HepG2 (cell line): ENCODE measurements around the gene TAF8. TPM values are rescaled to one million over a fixed set of nuclear protein-coding genes. Genes with fewer than 3 reads are reported as not detected.

ENCODE experiments used
- ATAC-seq: fragments of 200-7000 bp; cut with Tn5 transposase; 3 replicates; pipeline ENCODE4 v1.9.1; 2020; ENCODE audit warnings: mild to moderate bottlenecking, moderate library complexity
- BruUV-seq: library from RNA; stranded (reverse); fragments of 400-500 nt; replicated peaks from 2 replicates; lab custom pipeline; 2021; lab: Mats Ljungman, UMichigan
- CTCF ChIA-PET: fragments of 300-600 bp; formaldehyde crosslinking; extraction: SDS; loops from one replicate; lab custom pipeline; 2021; ENCODE audit warnings: low total read pairs, inconsistent platforms, low intra/inter-chr PET ratio; lab: Yijun Ruan, JAX
- POLR2A ChIA-PET: fragments of 350-600 bp; sonication (Branson Sonifier 250); formaldehyde crosslinking; loops from one replicate; lab custom pipeline; 2020; ENCODE audit warnings: antibody characterized with exemption, inconsistent platforms; lab: Yijun Ruan, JAX
- DNase-seq: peaks from one replicate; pipeline ENCODE4 v3.0.0-alpha.2; 2015; ENCODE audit warnings: low spot score
- FAIRE-seq: peaks from 3 replicates; lab custom pipeline; 2011; peaks lifted over from hg19 to GRCh38; lab: Jason Lieb, UNC
- H2AFZ ChIP-seq: one replicate; pipeline ENCODE4 v1.6.1; 2011; ENCODE audit warnings: low read length, inconsistent platforms
- H3K27ac ChIP-seq: fragments of 300-600 bp; 3 replicates; pipeline ENCODE4 v1.8.0; 2011; ENCODE audit warnings: mixed run types, mild to moderate bottlenecking, mixed read lengths, low read length, inconsistent platforms; ENCODE audit not compliant: insufficient read depth; ENCODE audit errors: extremely low read length
- H3K27me3 ChIP-seq, 2 experiments: fragments of 200-600 bp in 1 of 2; 2 replicates in 1 of 2; 3 replicates in 1 of 2; pipeline versions ENCODE4 v1.6.0 to v1.8.0; 2011; ENCODE audit warnings: low read length in 2 of 2, mild to moderate bottlenecking in 2 of 2, moderate library complexity in 2 of 2, inconsistent platforms in 1 of 2; ENCODE audit not compliant: insufficient read depth in 2 of 2, control insufficient read depth in 1 of 2
- H3K36me3 ChIP-seq, 2 experiments: fragments of 200-600 bp in 1 of 2; replicated peaks in 1 of 2; 2 replicates in 1 of 2; 3 replicates in 1 of 2; pipeline versions ENCODE4 v1.5.1 to v1.8.0; 2011; ENCODE audit warnings: low read length in 2 of 2, inconsistent platforms in 1 of 2; ENCODE audit not compliant: insufficient read depth in 2 of 2, control insufficient read depth in 1 of 2
- H3K4me1 ChIP-seq: 2 replicates; pipeline ENCODE4 v1.5.1; 2012; ENCODE audit warnings: low read length, inconsistent platforms; ENCODE audit not compliant: insufficient read depth
- H3K4me2 ChIP-seq: 2 replicates; pipeline ENCODE4 v1.6.0; 2011; ENCODE audit warnings: low read depth, low read length, inconsistent platforms
- H3K4me3 ChIP-seq, 3 experiments: fragments of 200-600 bp in 1 of 3; sonication (generic), shearing (Covaris generic) in 1 of 3; replicated peaks in 1 of 3; 2 replicates each; pipeline ENCODE4 v1.5.1; 2011 to 2016; ENCODE audit warnings: low read length in 3 of 3, inconsistent platforms in 2 of 3, low read depth in 2 of 3, mild to moderate bottlenecking in 2 of 3, control low read depth in 1 of 3, mixed read lengths in 1 of 3; ENCODE audit not compliant: insufficient read depth in 1 of 3
- H3K79me2 ChIP-seq: one replicate; pipeline ENCODE4 v1.6.1; 2011; ENCODE audit warnings: low read length, inconsistent platforms; ENCODE audit not compliant: insufficient read depth
- H3K9ac ChIP-seq: 2 replicates; pipeline ENCODE4 v1.6.0; 2011; ENCODE audit warnings: mild to moderate bottlenecking, low read depth, low read length, inconsistent platforms; ENCODE audit not compliant: insufficient read depth
- H3K9me3 ChIP-seq: 2 replicates; pipeline ENCODE4 v1.5.1; 2012; ENCODE audit warnings: mild to moderate bottlenecking, low read length
- H4K20me1 ChIP-seq: 2 replicates; pipeline ENCODE4 v1.6.0; 2011; ENCODE audit warnings: inconsistent platforms, mild to moderate bottlenecking, low read length, moderate library complexity; ENCODE audit not compliant: insufficient read depth
- GABPB1 ChIP-seq: IDR thresholded peaks from 2 replicates; pipeline ENCODE4 v1.6.1; 2016; ENCODE audit warnings: mild to moderate bottlenecking, missing genetic modification reagents, moderate library complexity, missing compliant biosample characterization
- KLF12 ChIP-seq: sonication (generic); formaldehyde crosslinking; IDR thresholded peaks from 2 replicates; pipeline ENCODE4 v1.4.0; 2020; ENCODE audit warnings: missing genetic modification reagents, borderline replicate concordance
- PAF1 ChIP-seq: IDR thresholded peaks from 2 replicates; pipeline ENCODE4 v1.6.1; 2016; ENCODE audit warnings: missing genetic modification reagents, missing compliant biosample characterization
- SALL2 ChIP-seq: sonication (generic); formaldehyde crosslinking; IDR thresholded peaks from 2 replicates; pipeline ENCODE4 v1.8.1; 2023; ENCODE audit warnings: mild to moderate bottlenecking, missing genetic modification reagents, inconsistent platforms
- TAF15 ChIP-seq: fragments of 200-400 bp; formaldehyde crosslinking; IDR thresholded peaks from one replicate; pipeline ENCODE4 v1.6.1; 2018; ENCODE audit warnings: mild to moderate bottlenecking, low read depth, low read length; ENCODE audit not compliant: poor library complexity, severe bottlenecking
- YEATS2 ChIP-seq: sonication (generic); formaldehyde crosslinking; IDR thresholded peaks from 2 replicates; pipeline ENCODE4 v1.4.0; 2020; ENCODE audit warnings: missing genetic modification reagents, borderline replicate concordance
- ZFP90 ChIP-seq: sonication (generic); formaldehyde crosslinking; IDR thresholded peaks from 2 replicates; pipeline ENCODE4 v1.8.0; 2022; ENCODE audit warnings: missing genetic modification reagents, mild to moderate bottlenecking, inconsistent platforms, borderline replicate concordance
- ZNF180 ChIP-seq: sonication (generic); formaldehyde crosslinking; IDR thresholded peaks from 2 replicates; pipeline ENCODE4 v1.4.0; 2020; ENCODE audit warnings: low read depth, missing genetic modification reagents, borderline replicate concordance
- ZNF451 ChIP-seq: sonication (generic); formaldehyde crosslinking; IDR thresholded peaks from 2 replicates; pipeline ENCODE4 v1.5.0; 2020; ENCODE audit warnings: mild to moderate bottlenecking, missing genetic modification reagents
- WGBS: methylation state at CpG from one replicate; pipeline ENCODE4 v1.1.6; 2017; ENCODE audit warnings: low lambda C conversion rate; 5-methylcytosine and 5-hydroxymethylcytosine counted together
- in situ Hi-C: cut with HindIII; loops from 2 replicates; pipeline ENCODE4 v1.10.0; 2017; ENCODE audit warnings: low pct_unique_long_range_greater_than_20kb; ENCODE audit not compliant: extremely low pct_ligation_motif_present
- intact Hi-C: fragments of 100-400 bp; cut with micrococcal nuclease; formaldehyde crosslinking; loops from one replicate; pipeline ENCODE4 v1.10.0; 2022; ENCODE audit not compliant: unreplicated experiment
- polyA plus RNA-seq, 8 experiments: library from polyadenylated mRNA; depleted of rRNA in 3 of 8; stranded (reverse) in 7 of 8; unstranded in 1 of 8; fragments of >200 nt; fragmentation: Illumina TruSeq in 4 of 8; extraction: Trizol in 4 of 8; gene quantifications; 2 replicates each; pipeline versions ENCODE4 v1.2.1 to v1.2.3, GENCODE V29; 2011 to 2016; ENCODE audit warnings: low read depth in 4 of 8, missing spikeins in 1 of 8, mixed read lengths in 1 of 8; ENCODE audit not compliant: insufficient read depth in 1 of 8
- total RNA-seq, 5 experiments: library from RNA; depleted of rRNA; stranded (reverse); fragments of >200 nt; fragmentation: Illumina TruSeq; extraction: Trizol; gene quantifications; 2 replicates each; pipeline ENCODE4 v1.2.3, GENCODE V29; 2016; ENCODE audit warnings: low read depth in 1 of 5
- TF ChIP-seq, protein P1 (sequence below): IDR thresholded peaks from 2 replicates; pipeline ENCODE4 v1.6.1; 2016; ENCODE audit warnings: low read depth
- TF ChIP-seq, protein P2 (sequence below): IDR thresholded peaks from 2 replicates; pipeline ENCODE4 v1.6.1; 2016; ENCODE audit warnings: control low read depth
- TF ChIP-seq, protein P3 (sequence below): sonication (generic); formaldehyde crosslinking; conservative IDR thresholded peaks from 2 replicates; pipeline ENCODE4 v1.5.0; 2020; ENCODE audit warnings: missing genetic modification reagents
- TF ChIP-seq, protein P4 (sequence below): sonication (generic); formaldehyde crosslinking; IDR thresholded peaks from 2 replicates; pipeline ENCODE4 v1.8.0; 2022; ENCODE audit warnings: mild to moderate bottlenecking, missing genetic modification reagents
- TF ChIP-seq, protein P5 (sequence below): sonication (generic); formaldehyde crosslinking; IDR thresholded peaks from 2 replicates; pipeline ENCODE4 v1.9.0; 2022; ENCODE audit warnings: low read depth, missing genetic modification reagents

TAF8 gene
- total and polyA plus RNA-seq, 2 of the 13 experiments (the other 11 are each of a cell fraction or from before 2014, with no cell fraction given) = 25.2 to 25.8 TPM

DNA sequence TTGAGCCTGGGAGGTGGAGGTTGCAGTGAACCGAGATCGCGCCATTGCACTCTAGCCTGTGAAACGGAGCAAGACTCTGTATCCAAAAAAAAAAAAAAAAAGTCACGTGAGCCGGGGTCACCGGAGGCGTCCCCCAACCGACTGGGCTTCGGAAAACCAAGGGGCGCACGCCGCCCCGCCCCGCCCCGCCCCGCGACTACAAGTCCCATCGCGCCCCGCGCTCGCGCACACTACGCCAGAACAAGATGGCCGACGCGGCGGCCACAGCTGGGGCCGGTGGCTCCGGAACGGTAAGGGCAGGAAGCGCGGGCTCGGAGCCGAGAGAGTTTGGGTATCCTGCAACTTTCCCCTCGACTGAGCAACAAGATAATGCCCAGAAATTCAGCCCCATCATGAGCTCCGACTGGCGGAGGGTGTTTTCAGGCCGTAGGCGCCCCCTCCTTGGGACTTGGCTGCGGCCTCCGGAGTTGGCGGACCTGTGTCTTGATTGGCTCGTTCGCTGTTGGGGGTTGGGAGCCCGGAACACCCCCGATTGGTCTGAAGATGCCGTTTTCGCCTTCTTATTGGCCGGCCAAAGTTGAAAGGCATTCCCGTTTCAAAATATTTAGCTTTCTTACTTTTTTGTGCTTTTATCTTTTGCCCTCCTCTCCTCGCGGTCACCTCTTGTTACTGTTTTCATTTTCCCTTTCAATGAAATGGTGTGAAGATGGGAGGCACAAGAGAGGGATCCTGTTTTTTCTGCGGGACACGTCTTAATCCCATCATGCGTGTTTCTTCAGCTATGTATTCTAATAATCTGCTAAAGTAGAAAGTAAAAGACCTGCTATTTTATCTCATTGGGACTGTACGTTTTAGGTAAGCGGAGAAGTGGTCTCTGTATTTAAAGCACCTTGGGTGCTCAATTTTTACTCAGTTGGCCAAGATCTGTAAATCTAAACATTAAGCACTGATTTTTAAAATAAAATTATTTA lies at the start of gene TAF8 (continued):
- TF ChIP-seq, protein P1, sequence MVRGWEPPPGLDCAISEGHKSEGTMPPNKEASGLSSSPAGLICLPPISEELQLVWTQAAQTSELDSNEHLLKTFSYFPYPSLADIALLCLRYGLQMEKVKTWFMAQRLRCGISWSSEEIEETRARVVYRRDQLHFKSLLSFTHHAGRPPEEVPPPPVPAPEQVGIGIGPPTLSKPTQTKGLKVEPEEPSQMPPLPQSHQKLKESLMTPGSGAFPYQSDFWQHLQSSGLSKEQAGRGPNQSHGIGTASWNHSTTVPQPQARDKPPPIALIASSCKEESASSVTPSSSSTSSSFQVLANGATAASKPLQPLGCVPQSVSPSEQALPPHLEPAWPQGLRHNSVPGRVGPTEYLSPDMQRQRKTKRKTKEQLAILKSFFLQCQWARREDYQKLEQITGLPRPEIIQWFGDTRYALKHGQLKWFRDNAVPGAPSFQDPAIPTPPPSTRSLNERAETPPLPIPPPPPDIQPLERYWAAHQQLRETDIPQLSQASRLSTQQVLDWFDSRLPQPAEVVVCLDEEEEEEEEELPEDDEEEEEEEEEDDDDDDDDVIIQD = no peak
- TF ChIP-seq PAF1 (CRISPR knock-in tag) (no peak), ZNF451 (CRISPR knock-in tag) (peak; percentile 81; the same call in 1 of the 2 replicates)
- TF ChIP-seq, protein P2, sequence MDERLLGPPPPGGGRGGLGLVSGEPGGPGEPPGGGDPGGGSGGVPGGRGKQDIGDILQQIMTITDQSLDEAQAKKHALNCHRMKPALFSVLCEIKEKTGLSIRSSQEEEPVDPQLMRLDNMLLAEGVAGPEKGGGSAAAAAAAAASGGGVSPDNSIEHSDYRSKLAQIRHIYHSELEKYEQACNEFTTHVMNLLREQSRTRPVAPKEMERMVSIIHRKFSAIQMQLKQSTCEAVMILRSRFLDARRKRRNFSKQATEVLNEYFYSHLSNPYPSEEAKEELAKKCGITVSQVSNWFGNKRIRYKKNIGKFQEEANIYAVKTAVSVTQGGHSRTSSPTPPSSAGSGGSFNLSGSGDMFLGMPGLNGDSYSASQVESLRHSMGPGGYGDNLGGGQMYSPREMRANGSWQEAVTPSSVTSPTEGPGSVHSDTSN (CRISPR knock-in tag) = no peak

DNA sequence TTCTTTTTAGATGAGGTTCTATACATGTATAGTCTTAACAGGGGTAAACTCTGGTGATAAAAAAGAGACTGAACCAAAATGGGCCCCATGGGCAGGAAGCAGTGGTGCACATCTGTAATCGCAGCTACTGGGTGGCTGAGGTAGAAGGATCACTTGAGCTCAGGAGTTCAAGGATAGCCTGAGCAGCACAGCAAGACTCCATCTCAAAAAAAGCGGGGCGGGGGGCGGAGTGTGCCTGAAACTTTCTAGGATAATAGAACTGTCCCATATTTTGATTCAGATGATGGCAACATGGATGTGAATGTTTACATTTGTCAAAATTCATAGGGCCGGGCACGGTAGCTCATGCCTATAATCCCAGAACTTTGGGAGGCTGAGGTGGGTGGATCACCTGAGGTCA lies 48.8 kb upstream of the TAF8 start:
- no peak overlapping the region for H3K27ac ChIP-seq
- H2AFZ ChIP-seq = no peak overlapping the region
- H3K4me1 ChIP-seq = peaks cover 12% of the 10 kb centered on the region
- in situ Hi-C loops (no loop called here), intact Hi-C loops (no loop called here)
- no peak overlapping the region for H3K9ac ChIP-seq
- no peaks in the 10 kb centered on the region for H3K27me3 ChIP-seq
- 77% methylated on average over 6 of the region's 6 CpGs for WGBS
- H3K4me3 ChIP-seq = no peak overlapping the region
- no peaks in the 10 kb centered on the region for H4K20me1 ChIP-seq
- H3K79me2 ChIP-seq = no peaks in the 10 kb centered on the region
- ATAC-seq (no peak), DNase-seq (no peak), FAIRE-seq (no peak)
- no TSS peak for BruUV-seq
- H3K36me3 ChIP-seq = no peaks in the 10 kb centered on the region
- no peak overlapping the region for H3K4me2 ChIP-seq
- H3K9me3 ChIP-seq = no peaks in the 10 kb centered on the region
- CTCF ChIA-PET = no interaction called here
- POLR2A ChIA-PET = interaction anchor here (0.7 to 0.8 kb wide), 2 partner anchors 59 to 80 kb away, joined by 3 read pairs; partner anchors contain the start of genes BYSL and MED20
- TF ChIP-seq, protein P3, sequence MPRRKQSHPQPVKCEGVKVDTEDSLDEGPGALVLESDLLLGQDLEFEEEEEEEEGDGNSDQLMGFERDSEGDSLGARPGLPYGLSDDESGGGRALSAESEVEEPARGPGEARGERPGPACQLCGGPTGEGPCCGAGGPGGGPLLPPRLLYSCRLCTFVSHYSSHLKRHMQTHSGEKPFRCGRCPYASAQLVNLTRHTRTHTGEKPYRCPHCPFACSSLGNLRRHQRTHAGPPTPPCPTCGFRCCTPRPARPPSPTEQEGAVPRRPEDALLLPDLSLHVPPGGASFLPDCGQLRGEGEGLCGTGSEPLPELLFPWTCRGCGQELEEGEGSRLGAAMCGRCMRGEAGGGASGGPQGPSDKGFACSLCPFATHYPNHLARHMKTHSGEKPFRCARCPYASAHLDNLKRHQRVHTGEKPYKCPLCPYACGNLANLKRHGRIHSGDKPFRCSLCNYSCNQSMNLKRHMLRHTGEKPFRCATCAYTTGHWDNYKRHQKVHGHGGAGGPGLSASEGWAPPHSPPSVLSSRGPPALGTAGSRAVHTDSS (CRISPR knock-in tag) = no peak
- TF ChIP-seq SALL2 (CRISPR knock-in tag) = no peak
- TF ChIP-seq, protein P4, sequence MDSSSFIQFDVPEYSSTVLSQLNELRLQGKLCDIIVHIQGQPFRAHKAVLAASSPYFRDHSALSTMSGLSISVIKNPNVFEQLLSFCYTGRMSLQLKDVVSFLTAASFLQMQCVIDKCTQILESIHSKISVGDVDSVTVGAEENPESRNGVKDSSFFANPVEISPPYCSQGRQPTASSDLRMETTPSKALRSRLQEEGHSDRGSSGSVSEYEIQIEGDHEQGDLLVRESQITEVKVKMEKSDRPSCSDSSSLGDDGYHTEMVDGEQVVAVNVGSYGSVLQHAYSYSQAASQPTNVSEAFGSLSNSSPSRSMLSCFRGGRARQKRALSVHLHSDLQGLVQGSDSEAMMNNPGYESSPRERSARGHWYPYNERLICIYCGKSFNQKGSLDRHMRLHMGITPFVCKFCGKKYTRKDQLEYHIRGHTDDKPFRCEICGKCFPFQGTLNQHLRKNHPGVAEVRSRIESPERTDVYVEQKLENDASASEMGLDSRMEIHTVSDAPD (CRISPR knock-in tag) = no peak
- no peak for TF ChIP-seq YEATS2 (CRISPR knock-in tag)
- no peak for TF ChIP-seq ZNF180
- TF ChIP-seq ZFP90 (CRISPR knock-in tag) = no peak
- no peak for TF ChIP-seq GABPB1 (CRISPR knock-in tag)
- TF ChIP-seq, protein P5, sequence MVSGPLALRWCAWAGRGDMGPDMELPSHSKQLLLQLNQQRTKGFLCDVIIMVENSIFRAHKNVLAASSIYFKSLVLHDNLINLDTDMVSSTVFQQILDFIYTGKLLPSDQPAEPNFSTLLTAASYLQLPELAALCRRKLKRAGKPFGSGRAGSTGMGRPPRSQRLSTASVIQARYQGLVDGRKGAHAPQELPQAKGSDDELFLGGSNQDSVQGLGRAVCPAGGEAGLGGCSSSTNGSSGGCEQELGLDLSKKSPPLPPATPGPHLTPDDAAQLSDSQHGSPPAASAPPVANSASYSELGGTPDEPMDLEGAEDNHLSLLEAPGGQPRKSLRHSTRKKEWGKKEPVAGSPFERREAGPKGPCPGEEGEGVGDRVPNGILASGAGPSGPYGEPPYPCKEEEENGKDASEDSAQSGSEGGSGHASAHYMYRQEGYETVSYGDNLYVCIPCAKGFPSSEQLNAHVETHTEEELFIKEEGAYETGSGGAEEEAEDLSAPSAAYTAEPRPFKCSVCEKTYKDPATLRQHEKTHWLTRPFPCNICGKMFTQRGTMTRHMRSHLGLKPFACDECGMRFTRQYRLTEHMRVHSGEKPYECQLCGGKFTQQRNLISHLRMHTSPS (CRISPR knock-in tag) = no peak
- TF ChIP-seq KLF12 (CRISPR knock-in tag) = no peak
- TF ChIP-seq TAF15 = no peak
